ENCODE measurements around the gene C7. TPM values are rescaled to one million over a fixed set of nuclear protein-coding genes. Genes with fewer than 3 reads are reported as not detected.

Gene C7
- total RNA-seq, 1 donor from 2014 or later: under 0.01 TPM

- FAIRE-seq (no peak), DNase-seq (ENCODE audit: low read depth) (no peak)
- H3K36me3 ChIP-seq (ENCODE audit: control insufficient read depth, insufficient read depth, low read length): no peaks in the 10 kb centered on the region
- no peaks in the 10 kb centered on the region for H3K27me3 ChIP-seq (ENCODE audit: control insufficient read depth, insufficient read depth, low read length)
- no peak overlapping the region for H3K4me3 ChIP-seq (ENCODE audit: low read depth, low read length)
- TF ChIP-seq, protein P1, sequence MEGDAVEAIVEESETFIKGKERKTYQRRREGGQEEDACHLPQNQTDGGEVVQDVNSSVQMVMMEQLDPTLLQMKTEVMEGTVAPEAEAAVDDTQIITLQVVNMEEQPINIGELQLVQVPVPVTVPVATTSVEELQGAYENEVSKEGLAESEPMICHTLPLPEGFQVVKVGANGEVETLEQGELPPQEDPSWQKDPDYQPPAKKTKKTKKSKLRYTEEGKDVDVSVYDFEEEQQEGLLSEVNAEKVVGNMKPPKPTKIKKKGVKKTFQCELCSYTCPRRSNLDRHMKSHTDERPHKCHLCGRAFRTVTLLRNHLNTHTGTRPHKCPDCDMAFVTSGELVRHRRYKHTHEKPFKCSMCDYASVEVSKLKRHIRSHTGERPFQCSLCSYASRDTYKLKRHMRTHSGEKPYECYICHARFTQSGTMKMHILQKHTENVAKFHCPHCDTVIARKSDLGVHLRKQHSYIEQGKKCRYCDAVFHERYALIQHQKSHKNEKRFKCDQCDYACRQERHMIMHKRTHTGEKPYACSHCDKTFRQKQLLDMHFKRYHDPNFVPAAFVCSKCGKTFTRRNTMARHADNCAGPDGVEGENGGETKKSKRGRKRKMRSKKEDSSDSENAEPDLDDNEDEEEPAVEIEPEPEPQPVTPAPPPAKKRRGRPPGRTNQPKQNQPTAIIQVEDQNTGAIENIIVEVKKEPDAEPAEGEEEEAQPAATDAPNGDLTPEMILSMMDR (IDR thresholded peaks at IDR 0.05; ENCODE audit: insufficient read depth, low read length, severe bottlenecking): no peak
Observed at GRCh38 chr5:40972434-40972833, 63.1 kb downstream of the C7 start.

- TF ChIP-seq, protein P1 (IDR thresholded peaks at IDR 0.05; ENCODE audit: insufficient read depth, low read length, severe bottlenecking): no peak
- H3K36me3 ChIP-seq (ENCODE audit: control insufficient read depth, insufficient read depth, low read length): no peaks in the 10 kb centered on the region
- FAIRE-seq (no peak), DNase-seq (ENCODE audit: low read depth) (no peak)
- no peak overlapping the region for H3K4me3 ChIP-seq (ENCODE audit: low read depth, low read length)
- H3K27me3 ChIP-seq (ENCODE audit: control insufficient read depth, insufficient read depth, low read length): no peaks in the 10 kb centered on the region
Observed at GRCh38 chr5:40973364-40974004, 64.2 kb downstream of the C7 start.

GRCh38 chr5:40976041-40976440, 66.7 kb downstream of the C7 start:
- Histone ChIP-seq H3K36me3 (ENCODE audit: control insufficient read depth, insufficient read depth, low read length) (no peaks in the 10 kb centered on the region), H3K27me3 (ENCODE audit: control insufficient read depth, insufficient read depth, low read length) (no peaks in the 10 kb centered on the region), H3K4me3 (ENCODE audit: low read depth, low read length) (no peak overlapping the region)
- DNase-seq (ENCODE audit: low read depth) (no peak), FAIRE-seq (no peak)
- TF ChIP-seq, protein P1 (IDR thresholded peaks at IDR 0.05; ENCODE audit: insufficient read depth, low read length, severe bottlenecking): no peak

DNA sequence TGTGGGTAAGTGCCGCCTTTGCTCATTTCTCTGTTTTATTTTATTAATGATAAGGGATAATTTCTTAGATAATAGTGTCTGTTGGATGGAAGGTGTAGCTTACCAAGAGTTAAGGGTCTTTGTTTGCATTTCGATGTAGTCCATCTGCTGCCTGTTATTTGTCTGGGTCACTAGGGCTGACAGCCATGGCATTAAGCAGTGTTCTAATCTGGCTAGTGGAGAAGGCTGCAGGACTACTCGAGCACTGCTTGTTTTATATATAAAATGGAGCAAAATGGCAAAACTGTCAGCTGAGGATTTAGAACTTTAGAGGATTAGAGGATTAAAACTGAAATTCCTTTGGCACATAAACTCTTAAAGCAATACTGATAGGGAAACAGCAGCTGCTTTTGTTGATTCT, 67.5 kb downstream of the C7 start:
- DNase-seq (ENCODE audit: low read depth) (no peak), FAIRE-seq (no peak)

GRCh38 chr5:40981420-40981819, 72.1 kb downstream of the C7 start:
- no peak for DNase-seq (ENCODE audit: low read depth)
- Histone ChIP-seq H3K36me3 (ENCODE audit: control insufficient read depth, insufficient read depth, low read length) (no peaks in the 10 kb centered on the region), H3K27me3 (ENCODE audit: control insufficient read depth, insufficient read depth, low read length) (no peaks in the 10 kb centered on the region), H3K4me3 (ENCODE audit: low read depth, low read length) (no peak overlapping the region)
- TF ChIP-seq, protein P1 (IDR thresholded peaks at IDR 0.05; ENCODE audit: insufficient read depth, low read length, severe bottlenecking): no peak
- FAIRE-seq: no peak

More for the DNA sequence above, 67.5 kb downstream of the C7 start:
- Histone ChIP-seq H3K36me3 (ENCODE audit: control insufficient read depth, insufficient read depth, low read length) (no peaks in the 10 kb centered on the region), H3K27me3 (ENCODE audit: control insufficient read depth, insufficient read depth, low read length) (no peaks in the 10 kb centered on the region), H3K4me3 (ENCODE audit: low read depth, low read length) (no peak overlapping the region)
- TF ChIP-seq, protein P1 (IDR thresholded peaks at IDR 0.05; ENCODE audit: insufficient read depth, low read length, severe bottlenecking): no peak

DNA sequence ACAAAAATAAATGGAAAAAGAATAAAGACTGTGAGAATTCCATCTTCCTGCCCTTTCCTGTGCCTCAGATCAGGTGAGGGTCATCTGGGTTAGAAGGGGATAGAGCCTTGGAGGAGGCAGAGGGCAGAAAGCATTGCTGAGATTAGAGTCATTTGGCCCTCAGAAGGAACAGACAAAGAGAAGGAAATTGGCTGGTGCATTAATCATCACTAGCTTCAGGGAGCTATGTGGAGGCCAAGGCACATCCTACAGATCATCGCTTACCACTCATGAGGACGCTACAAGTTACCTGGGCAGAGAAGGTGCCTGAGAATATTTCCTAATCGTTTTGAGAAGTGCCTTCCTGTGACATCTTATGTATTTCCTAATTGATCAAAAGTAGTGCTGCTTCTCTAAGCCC, 74.5 kb downstream of the C7 start:
- Histone ChIP-seq H3K4me3 (ENCODE audit: low read depth, low read length) (no peak overlapping the region), H3K27me3 (ENCODE audit: control insufficient read depth, insufficient read depth, low read length) (no peaks in the 10 kb centered on the region), H3K36me3 (ENCODE audit: control insufficient read depth, insufficient read depth, low read length) (no peaks in the 10 kb centered on the region)
- TF ChIP-seq, protein P1 (IDR thresholded peaks at IDR 0.05; ENCODE audit: insufficient read depth, low read length, severe bottlenecking): no peak
- DNase-seq (ENCODE audit: low read depth) (peak; percentile 85), FAIRE-seq (peak; percentile 88)
